ENCODE data around the gene PRR29. TPM values are rescaled to one million over a fixed set of nuclear protein-coding genes. Genes with fewer than 3 reads are reported as not detected.

The PRR29 gene
- total and polyA plus RNA-seq, 2 donors (not counting 1 experiment from before 2014, with no cell fraction given): 0.02 to 0.17 TPM

GRCh38 chr17:63985387-63986140 is 12.6 kb upstream of the PRR29 start:
- no peak overlapping the region for H3K4me3 ChIP-seq (replicated peaks in 1 of 4; ENCODE audit: control extremely low read depth in 1 of 4, insufficient read depth in 1 of 4, low read depth in 3 of 4, low read length in 4 of 4)
- H3K27ac ChIP-seq (ENCODE audit: insufficient read depth, low read length): no peak overlapping the region
- H3K27me3 ChIP-seq (ENCODE audit: control insufficient read depth, insufficient read depth, low read length): peaks cover under 1% of the 10 kb centered on the region
- no peak overlapping the region for H3K9ac ChIP-seq (ENCODE audit: insufficient read depth, low read length)
- no peaks in the 10 kb centered on the region for H4K20me1 ChIP-seq (ENCODE audit: control insufficient read depth, extremely low read depth, insufficient read depth, low read length)
- TF ChIP-seq, protein P1, sequence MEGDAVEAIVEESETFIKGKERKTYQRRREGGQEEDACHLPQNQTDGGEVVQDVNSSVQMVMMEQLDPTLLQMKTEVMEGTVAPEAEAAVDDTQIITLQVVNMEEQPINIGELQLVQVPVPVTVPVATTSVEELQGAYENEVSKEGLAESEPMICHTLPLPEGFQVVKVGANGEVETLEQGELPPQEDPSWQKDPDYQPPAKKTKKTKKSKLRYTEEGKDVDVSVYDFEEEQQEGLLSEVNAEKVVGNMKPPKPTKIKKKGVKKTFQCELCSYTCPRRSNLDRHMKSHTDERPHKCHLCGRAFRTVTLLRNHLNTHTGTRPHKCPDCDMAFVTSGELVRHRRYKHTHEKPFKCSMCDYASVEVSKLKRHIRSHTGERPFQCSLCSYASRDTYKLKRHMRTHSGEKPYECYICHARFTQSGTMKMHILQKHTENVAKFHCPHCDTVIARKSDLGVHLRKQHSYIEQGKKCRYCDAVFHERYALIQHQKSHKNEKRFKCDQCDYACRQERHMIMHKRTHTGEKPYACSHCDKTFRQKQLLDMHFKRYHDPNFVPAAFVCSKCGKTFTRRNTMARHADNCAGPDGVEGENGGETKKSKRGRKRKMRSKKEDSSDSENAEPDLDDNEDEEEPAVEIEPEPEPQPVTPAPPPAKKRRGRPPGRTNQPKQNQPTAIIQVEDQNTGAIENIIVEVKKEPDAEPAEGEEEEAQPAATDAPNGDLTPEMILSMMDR (conservative IDR thresholded peaks at IDR 0.05 in 1 of 2, IDR thresholded peaks at IDR 0.05 in 1 of 2; ENCODE audit: low read depth in 1 of 2, low read length in 2 of 2): no peak
- no peak for TF ChIP-seq EZH2 (IDR thresholded peaks at IDR 0.05; ENCODE audit: low read length, missing control alignments)
- no peak overlapping the region for H2AFZ ChIP-seq (ENCODE audit: low read length)
- no peaks in the 10 kb centered on the region for H3K79me2 ChIP-seq (ENCODE audit: control insufficient read depth, insufficient read depth, low read length)
- H3K36me3 ChIP-seq (ENCODE audit: control insufficient read depth, insufficient read depth, low read length): no peaks in the 10 kb centered on the region
- no peaks in the 10 kb centered on the region for H3K9me3 ChIP-seq (ENCODE audit: control insufficient read depth, insufficient read depth, low read depth, low read length)
- DNase-seq (ENCODE audit: low read depth in 2 of 2): no peak
- peaks cover 3% of the 10 kb centered on the region for H3K4me1 ChIP-seq (ENCODE audit: control insufficient read depth, extremely low read depth, insufficient read depth, low read length)
- peak overlapping the region; percentile 48 for H3K4me2 ChIP-seq (ENCODE audit: extremely low read depth, insufficient read depth, low read length)

GRCh38 chr17:63986821-63987220 is 11.3 kb upstream of the PRR29 start:
- Histone ChIP-seq H4K20me1 (ENCODE audit: control insufficient read depth, extremely low read depth, insufficient read depth, low read length) (no peaks in the 10 kb centered on the region), H2AFZ (ENCODE audit: low read length) (no peak overlapping the region), H3K4me2 (ENCODE audit: extremely low read depth, insufficient read depth, low read length) (no peak overlapping the region), H3K4me1 (ENCODE audit: control insufficient read depth, extremely low read depth, insufficient read depth, low read length) (peaks cover 3% of the 10 kb centered on the region), H3K4me3 (replicated peaks in 1 of 4; ENCODE audit: control extremely low read depth in 1 of 4, insufficient read depth in 1 of 4, low read depth in 3 of 4, low read length in 4 of 4) (no peak overlapping the region), H3K9me3 (ENCODE audit: control insufficient read depth, insufficient read depth, low read depth, low read length) (no peaks in the 10 kb centered on the region), H3K27ac (ENCODE audit: insufficient read depth, low read length) (no peak overlapping the region), H3K27me3 (ENCODE audit: control insufficient read depth, insufficient read depth, low read length) (peaks cover 6% of the 10 kb centered on the region), H3K36me3 (ENCODE audit: control insufficient read depth, insufficient read depth, low read length) (no peaks in the 10 kb centered on the region), H3K79me2 (ENCODE audit: control insufficient read depth, insufficient read depth, low read length) (no peaks in the 10 kb centered on the region), H3K9ac (ENCODE audit: insufficient read depth, low read length) (no peak overlapping the region)
- no peak for DNase-seq (ENCODE audit: low read depth in 2 of 2)
- TF ChIP-seq EZH2 (IDR thresholded peaks at IDR 0.05; ENCODE audit: low read length, missing control alignments): no peak
- TF ChIP-seq, protein P1 (conservative IDR thresholded peaks at IDR 0.05 in 1 of 2, IDR thresholded peaks at IDR 0.05 in 1 of 2; ENCODE audit: low read depth in 1 of 2, low read length in 2 of 2): no peak

DNA sequence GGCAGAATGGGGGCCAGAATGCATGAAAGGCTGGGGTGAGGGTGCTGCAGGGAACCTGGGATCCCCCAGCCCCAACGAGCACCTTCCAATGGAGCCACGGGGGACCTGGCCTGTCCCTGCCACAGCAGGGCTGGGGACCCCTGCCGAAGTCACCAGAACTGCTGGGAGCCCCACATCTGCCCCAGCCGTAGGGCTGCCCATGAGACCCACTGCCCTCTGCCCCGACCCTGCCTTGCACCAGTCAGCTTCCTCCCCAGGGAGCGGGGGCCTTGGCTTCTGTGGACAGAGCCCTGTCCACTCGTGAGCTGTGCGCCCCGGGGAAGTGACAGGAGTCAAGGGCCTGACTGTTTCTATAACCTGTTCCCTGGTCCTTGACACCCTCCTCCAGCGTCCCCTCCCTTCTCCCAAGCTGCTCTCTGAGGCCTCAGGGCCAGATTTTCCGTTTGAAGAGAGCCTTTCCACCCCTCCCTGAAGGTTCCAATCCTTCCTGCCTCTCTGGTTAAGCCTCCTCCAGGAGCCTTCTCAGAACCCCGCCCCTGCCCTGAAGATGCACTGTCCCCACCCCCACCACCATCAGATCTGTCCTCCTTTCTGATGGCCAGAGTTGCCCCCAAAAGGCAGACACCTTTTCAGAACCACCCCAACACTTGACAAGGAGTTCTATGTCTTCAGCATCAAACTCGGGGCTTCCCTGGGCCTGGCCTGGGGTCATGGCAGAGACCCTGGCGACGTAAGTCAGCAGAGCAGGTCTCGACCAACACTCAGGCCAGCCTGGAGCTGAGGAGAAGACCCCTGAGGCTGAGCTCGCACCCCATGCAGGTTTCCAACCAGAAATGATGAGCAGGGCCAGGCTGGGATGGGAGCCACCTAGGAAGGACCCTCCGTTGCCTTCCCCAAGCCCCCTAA is 10.7 kb upstream of the PRR29 start:
- TF ChIP-seq, protein P1 (conservative IDR thresholded peaks at IDR 0.05 in 1 of 2, IDR thresholded peaks at IDR 0.05 in 1 of 2; ENCODE audit: low read depth in 1 of 2, low read length in 2 of 2): no peak
- no peak for TF ChIP-seq EZH2 (IDR thresholded peaks at IDR 0.05; ENCODE audit: low read length, missing control alignments)
- no peak overlapping the region for H3K4me2 ChIP-seq (ENCODE audit: extremely low read depth, insufficient read depth, low read length)
- H3K4me3 ChIP-seq (replicated peaks in 1 of 4; ENCODE audit: control extremely low read depth in 1 of 4, insufficient read depth in 1 of 4, low read depth in 3 of 4, low read length in 4 of 4): no peak overlapping the region
- H3K36me3 ChIP-seq (ENCODE audit: control insufficient read depth, insufficient read depth, low read length): no peaks in the 10 kb centered on the region
- H4K20me1 ChIP-seq (ENCODE audit: control insufficient read depth, extremely low read depth, insufficient read depth, low read length): no peaks in the 10 kb centered on the region
- H3K27ac ChIP-seq (ENCODE audit: insufficient read depth, low read length): no peak overlapping the region
- no peaks in the 10 kb centered on the region for H3K79me2 ChIP-seq (ENCODE audit: control insufficient read depth, insufficient read depth, low read length)
- H3K27me3 ChIP-seq (ENCODE audit: control insufficient read depth, insufficient read depth, low read length): peaks cover 12% of the 10 kb centered on the region
- no peak overlapping the region for H3K9ac ChIP-seq (ENCODE audit: insufficient read depth, low read length)
- peaks cover 3% of the 10 kb centered on the region for H3K4me1 ChIP-seq (ENCODE audit: control insufficient read depth, extremely low read depth, insufficient read depth, low read length)
- DNase-seq (ENCODE audit: low read depth in 2 of 2): no peak
- no peak overlapping the region for H2AFZ ChIP-seq (ENCODE audit: low read length)
- H3K9me3 ChIP-seq (ENCODE audit: control insufficient read depth, insufficient read depth, low read depth, low read length): no peaks in the 10 kb centered on the region

All from fibroblast of lung (primary cell).